HG03196 (cell line): ENCODE data around the gene RNF26.

Source experiments
- ATAC-seq: cut with Tn5 transposase; IDR thresholded peaks from one replicate; pipeline ENCODE4 v1.9.1; 2021; ENCODE audit not compliant: unreplicated experiment

RNF26 gene

GRCh38 chr11:119350302-119350701 is 16.0 kb downstream of the RNF26 start:
- ATAC-seq: no peak

GRCh38 chr11:119351232-119351631 is 16.9 kb downstream of the RNF26 start:
- no peak for ATAC-seq

DNA sequence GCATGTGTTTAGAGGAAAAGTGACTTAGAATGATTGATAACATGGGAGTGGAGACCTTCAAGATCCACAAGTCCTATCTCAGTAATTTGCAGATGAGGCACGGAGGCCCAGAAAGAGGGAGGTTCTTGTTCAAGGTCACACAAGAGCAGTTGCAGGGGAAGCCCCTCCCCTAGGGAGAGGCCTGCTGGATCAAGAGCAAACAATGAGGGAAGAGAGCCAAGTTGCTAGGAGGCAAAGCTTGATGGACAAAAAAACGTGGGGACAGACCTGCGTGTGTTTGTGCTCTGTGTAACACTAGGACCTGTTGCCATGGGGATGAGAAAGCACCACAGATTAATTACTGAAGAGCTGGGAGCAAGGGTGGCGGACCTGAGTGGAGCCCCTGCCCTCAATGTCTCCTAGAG is 18.5 kb downstream of the RNF26 start:
- no peak for ATAC-seq

- ATAC-seq: no peak
Observed at GRCh38 chr11:119355091-119355843, 20.9 kb downstream of the RNF26 start.

- peak; percentile 56 for ATAC-seq
Observed at GRCh38 chr11:119356349-119357031, 22.2 kb downstream of the RNF26 start.

GRCh38 chr11:119357074-119357473 is 22.7 kb downstream of the RNF26 start:
- no peak for ATAC-seq

DNA sequence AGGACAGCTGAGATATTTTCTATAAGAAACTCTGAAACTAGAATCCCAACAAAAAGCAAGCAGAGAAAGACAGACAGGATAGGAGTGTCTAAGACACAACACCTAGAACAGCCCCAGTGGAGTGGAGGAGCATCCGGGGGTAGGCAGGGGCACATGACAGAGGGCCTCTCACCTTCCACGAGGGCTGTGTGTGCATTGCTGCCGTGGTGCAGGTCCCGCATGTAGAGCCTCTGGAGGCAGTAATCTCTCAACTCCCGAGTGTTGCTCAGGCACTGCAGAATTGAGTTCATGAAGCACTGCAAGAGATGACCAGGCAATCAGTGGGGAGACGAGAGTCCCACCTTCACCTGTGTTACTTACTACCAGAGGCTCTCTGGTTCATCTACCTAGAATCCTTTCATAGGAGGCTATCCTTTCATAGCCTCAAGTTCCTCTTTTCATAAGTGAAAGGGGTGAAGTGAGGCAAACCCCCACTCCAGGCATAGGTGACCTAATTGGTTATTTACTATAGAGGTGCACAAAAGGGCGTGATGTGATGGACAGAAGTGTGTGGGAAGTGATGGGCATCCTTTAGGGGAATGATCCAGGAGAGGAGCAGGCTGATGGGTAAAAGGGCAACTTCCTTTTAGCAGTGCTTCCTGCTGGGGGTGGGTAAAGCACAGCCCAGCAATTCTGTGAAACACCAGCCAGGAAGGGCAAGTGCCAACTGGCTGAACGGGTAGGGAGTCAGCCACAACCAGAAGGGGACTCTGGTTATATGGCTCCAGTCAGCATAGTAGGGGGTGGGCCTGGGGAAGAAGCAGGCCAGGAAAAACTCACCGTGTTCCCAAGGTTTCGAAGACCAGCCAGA is 25.3 kb downstream of the RNF26 start:
- ATAC-seq: no peak

GRCh38 chr11:119361056-119361787 is 26.9 kb downstream of the RNF26 start:
- no peak for ATAC-seq

DNA sequence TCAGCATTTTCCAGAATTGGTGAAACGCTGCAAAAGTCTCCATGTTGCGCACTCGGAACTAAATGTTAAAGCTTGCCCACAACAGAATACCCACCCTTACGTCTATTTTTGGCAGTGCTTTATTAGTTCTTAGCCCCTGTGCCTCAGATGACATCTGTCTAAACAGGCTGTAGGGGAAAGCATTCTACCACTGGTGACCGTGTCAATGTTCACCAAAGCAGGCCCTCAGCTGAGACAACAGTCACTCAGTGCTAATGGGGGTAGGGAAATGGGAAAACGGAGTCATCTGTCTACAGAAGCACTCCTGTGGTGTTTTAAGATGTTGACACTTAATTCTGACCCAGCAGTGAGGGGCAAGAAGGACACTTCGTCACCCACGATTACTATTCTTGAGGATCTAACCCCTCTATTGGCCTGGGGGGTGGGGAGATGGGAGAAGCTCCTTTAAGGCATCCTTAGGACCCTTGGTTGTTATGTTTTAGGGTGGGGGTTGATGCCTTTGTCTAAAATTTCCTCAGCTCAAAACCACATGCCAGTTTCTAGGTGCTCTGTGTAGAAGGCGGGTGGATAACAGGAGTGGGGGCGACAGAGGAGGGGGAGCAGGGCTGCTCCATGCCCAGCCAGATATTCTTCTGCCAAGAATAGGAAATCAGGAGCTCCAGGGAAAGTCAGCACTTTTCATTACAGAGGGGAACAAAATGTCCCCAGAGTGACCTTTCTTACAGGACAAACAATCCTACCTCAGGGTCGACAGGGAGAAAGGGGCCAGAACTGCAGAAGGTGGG is 27.8 kb downstream of the RNF26 start:
- ATAC-seq: no peak

DNA sequence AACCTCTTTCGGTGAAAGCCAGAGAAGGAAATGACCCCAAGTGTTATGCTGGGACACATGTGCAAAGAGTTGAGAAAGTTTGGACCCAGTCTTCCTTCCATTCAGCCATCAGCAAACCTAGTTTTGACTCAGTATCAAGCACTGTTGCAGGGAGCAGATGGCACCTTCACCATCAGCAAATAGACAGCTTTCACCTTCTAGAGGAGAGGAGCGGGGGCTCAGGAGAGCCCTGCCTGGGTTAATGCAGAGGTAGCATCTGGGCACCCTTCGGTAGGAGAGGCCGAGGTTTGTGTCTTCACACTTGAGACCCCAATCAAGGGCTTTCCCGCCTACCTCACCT is 28.4 kb downstream of the RNF26 start:
- ATAC-seq: no peak

GRCh38 chr11:119363081-119363850 is 28.9 kb downstream of the RNF26 start:
- ATAC-seq: no peak

- ATAC-seq: no peak
Observed at GRCh38 chr11:119363851-119364590, 29.7 kb downstream of the RNF26 start.

GRCh38 chr11:119365071-119365591 is 30.8 kb downstream of the RNF26 start:
- ATAC-seq: no peak

DNA sequence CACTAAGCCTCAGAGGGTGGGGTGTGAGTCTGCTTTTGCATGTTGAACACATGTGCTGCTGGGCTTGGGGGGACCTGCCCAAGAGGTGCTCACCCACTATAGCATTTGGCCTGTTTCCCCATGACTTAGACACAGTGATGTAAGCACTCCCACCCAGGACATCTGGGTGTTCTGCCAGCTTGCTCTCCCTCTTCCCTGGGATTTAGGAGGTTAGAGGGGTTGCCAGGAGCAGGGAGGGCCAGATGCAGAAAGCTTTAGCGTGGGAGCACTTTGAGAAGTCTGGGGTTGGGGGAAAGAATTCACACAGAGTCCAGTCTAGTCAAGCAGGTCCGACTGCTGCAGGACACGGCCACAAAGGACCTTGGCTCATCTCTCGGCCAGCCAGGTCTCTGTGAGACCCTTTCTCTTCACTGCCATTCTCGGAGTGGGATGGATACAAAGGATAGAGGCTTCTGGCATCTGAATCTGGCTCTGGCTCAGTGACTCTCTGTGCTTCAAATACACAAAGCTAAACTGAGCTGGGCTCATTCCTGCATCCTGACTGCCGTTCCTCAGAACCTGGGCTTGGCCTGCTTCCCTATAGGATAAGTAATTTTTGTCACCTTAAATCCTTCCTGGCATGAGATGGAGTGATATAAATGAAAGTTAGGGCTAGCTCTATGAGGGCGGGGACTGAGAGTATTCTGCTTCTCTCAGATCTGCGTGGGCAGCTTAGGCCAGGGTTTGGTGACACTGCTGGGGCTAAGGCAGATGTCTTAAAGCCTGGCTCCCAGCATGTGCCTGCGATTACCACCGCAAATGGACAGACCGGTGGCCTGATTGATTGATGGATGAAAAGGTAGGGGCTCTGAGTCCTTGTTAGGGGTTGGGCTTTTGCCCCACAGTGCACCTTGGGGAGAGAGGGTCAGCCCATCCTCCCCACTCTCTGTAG is 32.6 kb downstream of the RNF26 start:
- no peak for ATAC-seq

DNA sequence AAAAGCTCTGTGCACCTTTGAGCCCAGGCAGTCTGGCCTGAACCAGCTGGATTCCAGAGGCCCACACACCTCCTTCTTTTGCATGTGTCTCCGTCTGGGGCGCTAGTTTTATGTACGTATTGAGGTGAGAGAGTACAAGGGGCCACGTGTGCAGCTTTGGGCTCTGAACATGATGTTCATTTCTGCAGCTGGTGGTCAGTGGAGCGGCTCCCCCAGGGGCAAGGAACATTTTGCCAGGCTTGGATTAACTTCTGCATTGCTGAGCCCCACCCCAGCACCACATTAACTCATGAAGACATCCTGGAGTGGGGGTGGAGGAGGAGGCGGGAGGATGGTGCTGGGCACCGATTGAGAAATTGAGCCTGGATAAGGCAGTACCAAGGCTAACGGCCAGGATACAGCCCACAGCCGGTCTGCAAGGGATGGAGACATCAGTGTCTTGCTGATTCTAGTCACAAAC is 33.4 kb downstream of the RNF26 start:
- ATAC-seq: no peak

DNA sequence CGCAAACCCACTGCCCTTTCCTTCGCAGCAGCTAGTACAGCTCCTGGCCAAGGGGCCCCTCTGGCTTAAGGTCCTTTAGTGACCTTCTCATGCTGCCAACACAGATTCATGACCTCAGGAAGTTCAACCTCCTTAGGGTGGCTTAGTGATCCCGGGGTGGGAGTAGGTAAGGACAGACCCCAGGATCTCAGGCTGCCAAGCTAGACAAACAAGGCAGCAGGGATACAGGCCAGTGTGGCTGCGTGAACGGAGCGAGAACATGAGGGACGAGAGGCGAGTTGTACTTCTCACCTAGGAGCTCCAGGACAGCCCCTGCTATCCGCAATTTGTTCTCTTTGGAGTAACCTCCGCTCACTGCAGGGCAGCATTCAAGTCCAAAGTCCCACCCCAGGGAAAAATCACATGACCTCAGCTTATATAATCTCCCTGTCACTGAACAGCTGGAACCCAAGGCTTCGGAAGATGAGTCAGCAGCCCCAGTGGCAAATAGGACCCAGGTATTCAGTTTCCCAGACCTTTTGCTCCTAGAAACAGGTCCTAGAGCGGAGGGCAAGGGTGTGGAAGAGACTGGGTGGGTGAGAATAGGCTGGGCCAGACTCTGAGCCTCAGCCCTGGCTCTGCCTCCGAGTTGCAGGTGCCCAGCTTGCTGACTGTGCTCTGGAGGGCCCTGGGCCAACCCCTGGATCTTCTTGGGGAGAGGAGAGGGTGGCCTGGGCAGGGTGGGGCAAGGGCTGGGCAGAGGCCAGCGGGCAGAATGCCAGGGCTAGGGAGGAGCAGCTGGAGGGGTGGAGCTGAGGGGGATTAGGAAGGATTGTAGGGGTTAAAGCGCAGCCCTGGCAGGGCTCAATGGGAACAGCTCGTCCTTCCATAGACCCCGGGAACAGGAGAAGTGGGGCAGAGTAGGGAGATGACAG is 34.1 kb downstream of the RNF26 start:
- ATAC-seq: no peak
